Measurements from ENCODE around the gene CCDC7.
"Not testable (repeated sequence)": the region's sequence is repeated elsewhere in the genome, so short reads cannot be mapped to it uniquely, and the experiment has no call there.

Gene CCDC7

DNA sequence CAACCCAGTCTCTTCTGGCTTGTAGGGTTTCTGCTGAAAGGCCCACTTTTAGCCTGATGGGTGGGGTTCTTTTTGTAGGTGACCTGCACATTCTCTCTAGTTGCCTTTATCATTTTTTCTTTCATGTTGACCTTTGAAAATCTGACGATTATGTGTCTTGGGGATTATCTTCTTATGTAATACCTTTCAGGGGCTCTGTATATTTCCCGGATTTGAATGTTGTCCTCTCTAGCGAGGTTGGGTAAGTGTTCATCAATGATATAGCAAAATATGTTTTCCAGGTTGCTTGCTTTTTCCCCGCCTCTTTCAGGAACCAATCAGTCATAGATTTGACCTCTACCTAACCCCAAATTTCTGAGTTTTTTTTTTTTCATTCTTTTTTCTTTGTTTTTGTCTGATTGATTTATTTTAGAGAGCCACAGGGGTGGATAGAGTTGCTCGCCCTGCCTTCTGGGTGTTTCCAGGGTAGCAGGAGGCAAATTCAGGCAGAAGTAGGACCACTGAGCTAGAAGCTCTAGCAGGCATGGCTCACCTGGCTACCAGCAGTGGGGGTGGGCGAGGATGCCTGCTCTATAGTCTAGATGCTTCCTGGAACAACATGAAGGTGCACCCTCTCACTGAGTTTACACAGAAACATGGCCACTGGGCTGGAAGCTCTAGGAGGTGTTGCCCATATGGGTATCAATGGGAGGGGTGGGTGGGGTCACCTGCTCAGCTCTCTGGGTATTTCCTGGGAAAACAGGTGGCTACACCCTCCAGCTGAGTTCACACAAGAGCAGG, 94.9 kb downstream of the CCDC7 start:
- TF ChIP-seq, protein P1, sequence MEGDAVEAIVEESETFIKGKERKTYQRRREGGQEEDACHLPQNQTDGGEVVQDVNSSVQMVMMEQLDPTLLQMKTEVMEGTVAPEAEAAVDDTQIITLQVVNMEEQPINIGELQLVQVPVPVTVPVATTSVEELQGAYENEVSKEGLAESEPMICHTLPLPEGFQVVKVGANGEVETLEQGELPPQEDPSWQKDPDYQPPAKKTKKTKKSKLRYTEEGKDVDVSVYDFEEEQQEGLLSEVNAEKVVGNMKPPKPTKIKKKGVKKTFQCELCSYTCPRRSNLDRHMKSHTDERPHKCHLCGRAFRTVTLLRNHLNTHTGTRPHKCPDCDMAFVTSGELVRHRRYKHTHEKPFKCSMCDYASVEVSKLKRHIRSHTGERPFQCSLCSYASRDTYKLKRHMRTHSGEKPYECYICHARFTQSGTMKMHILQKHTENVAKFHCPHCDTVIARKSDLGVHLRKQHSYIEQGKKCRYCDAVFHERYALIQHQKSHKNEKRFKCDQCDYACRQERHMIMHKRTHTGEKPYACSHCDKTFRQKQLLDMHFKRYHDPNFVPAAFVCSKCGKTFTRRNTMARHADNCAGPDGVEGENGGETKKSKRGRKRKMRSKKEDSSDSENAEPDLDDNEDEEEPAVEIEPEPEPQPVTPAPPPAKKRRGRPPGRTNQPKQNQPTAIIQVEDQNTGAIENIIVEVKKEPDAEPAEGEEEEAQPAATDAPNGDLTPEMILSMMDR (IDR thresholded peaks at IDR 0.05; ENCODE audit: low read depth, low read length): no peak
- H3K27me3 ChIP-seq: no peaks in the 10 kb centered on the region
- no peak for DNase-seq
- H3K36me3 ChIP-seq: no peaks in the 10 kb centered on the region
- H3K4me1 ChIP-seq: no peaks in the 10 kb centered on the region
- no peaks in the 10 kb centered on the region for H3K9me3 ChIP-seq
- H3K4me3 ChIP-seq (ENCODE audit: low read depth, low read length): no peak overlapping the region

- Histone ChIP-seq H3K4me1 (no peaks in the 10 kb centered on the region), H3K9me3 (no peaks in the 10 kb centered on the region), H3K27me3 (no peaks in the 10 kb centered on the region), H3K36me3 (no peaks in the 10 kb centered on the region), H3K4me3 (ENCODE audit: low read depth, low read length) (no peak overlapping the region)
- TF ChIP-seq, protein P1 (IDR thresholded peaks at IDR 0.05; ENCODE audit: low read depth, low read length): no peak
- no peak for DNase-seq
Measured at GRCh38 chr10:32548208-32548607, 102.3 kb downstream of the CCDC7 start.

GRCh38 chr10:32556783-32557395, 110.9 kb downstream of the CCDC7 start:
- TF ChIP-seq, protein P1 (IDR thresholded peaks at IDR 0.05; ENCODE audit: low read depth, low read length): no peak
- no peaks in the 10 kb centered on the region for H3K9me3 ChIP-seq
- DNase-seq: no peak
- no peaks in the 10 kb centered on the region for H3K36me3 ChIP-seq
- H3K4me3 ChIP-seq (ENCODE audit: low read depth, low read length): no peak overlapping the region
- H3K4me1 ChIP-seq: no peaks in the 10 kb centered on the region
- no peaks in the 10 kb centered on the region for H3K27me3 ChIP-seq

DNA sequence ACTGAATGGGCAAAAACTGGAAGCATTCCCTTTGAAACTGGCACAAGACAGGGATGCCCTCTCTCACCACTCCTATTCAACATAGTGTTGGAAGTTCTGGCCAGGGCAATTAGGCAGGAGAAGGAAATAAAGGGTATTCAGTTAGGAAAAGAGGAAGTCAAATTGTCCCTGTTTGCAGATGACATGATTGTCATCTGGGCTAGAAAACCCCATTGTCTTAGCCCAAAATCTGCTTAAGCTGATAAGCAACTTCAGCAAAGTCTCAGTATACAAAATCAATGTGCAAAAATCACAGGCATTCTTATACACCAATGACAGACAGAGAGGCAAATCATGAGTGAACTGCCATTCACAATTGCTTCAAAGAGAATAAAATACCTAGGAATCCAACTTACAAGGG, 116.8 kb downstream of the CCDC7 start:
- not testable (repeated sequence) for DNase-seq; H3K36me3 ChIP-seq; H3K27me3 ChIP-seq; H3K4me1 ChIP-seq; H3K4me3 ChIP-seq (ENCODE audit: low read depth, low read length); H3K9me3 ChIP-seq

DNA sequence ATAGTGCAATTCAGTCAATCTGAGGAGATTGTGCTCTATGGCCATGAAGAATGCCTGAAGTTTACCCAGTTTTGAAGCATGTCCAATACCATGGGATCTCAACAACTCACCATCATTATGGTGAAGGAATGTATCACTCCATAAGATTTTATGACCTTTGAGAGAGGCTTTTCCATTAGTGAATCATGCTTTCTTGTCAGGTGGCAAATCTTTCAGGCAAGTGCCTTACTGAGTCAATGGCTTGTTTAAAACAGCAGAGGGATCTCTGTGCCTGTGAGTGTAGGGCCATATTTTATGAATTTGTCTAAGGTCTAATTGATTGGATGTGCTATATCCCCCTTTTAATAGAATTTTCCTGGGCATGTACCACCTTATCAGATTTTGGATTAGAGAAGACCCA, 131.5 kb downstream of the CCDC7 start:
- Histone ChIP-seq H3K9me3 (no peaks in the 10 kb centered on the region), H3K36me3 (no peaks in the 10 kb centered on the region), H3K4me3 (ENCODE audit: low read depth, low read length) (no peak overlapping the region), H3K4me1 (no peaks in the 10 kb centered on the region), H3K27me3 (no peaks in the 10 kb centered on the region; the same call in 1 of the 2 replicates)
- TF ChIP-seq, protein P1 (IDR thresholded peaks at IDR 0.05; ENCODE audit: low read depth, low read length): no peak
- no peak for DNase-seq

DNA sequence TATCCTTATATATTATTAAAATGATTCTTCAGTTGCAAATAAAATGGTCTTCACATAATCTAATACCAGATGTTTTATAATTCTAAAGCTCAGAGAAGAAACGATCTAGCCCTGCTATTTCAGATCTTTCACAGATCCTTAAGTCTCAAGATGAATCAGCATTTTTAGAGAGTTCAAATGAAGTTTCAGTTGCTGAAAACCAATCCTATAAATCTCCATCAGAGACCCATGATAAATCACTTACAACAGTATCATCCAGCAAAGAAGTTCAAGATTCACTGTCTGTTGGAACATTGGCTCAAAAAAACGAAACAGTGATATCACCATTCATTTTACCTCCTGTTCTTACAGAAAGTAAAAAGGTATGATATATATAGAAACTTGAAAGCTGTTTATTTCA, 137.0 kb downstream of the CCDC7 start:
- Histone ChIP-seq H3K36me3 (no peaks in the 10 kb centered on the region), H3K27me3 (no peaks in the 10 kb centered on the region), H3K4me1 (no peaks in the 10 kb centered on the region), H3K9me3 (no peaks in the 10 kb centered on the region), H3K4me3 (ENCODE audit: low read depth, low read length) (no peak overlapping the region)
- DNase-seq: no peak
- TF ChIP-seq, protein P1 (IDR thresholded peaks at IDR 0.05; ENCODE audit: low read depth, low read length): no peak

- not testable (repeated sequence) for H3K36me3 ChIP-seq; H3K27me3 ChIP-seq; H3K9me3 ChIP-seq; H3K4me1 ChIP-seq; DNase-seq; H3K4me3 ChIP-seq (ENCODE audit: low read depth, low read length)
Measured at GRCh38 chr10:32598022-32598421, 152.1 kb downstream of the CCDC7 start.

All from BE2C (cell line).